ENCODE measurements around the gene ZNF189.
"Not testable (repeated sequence)": the region's sequence is repeated elsewhere in the genome, so short reads cannot be mapped to it uniquely, and the experiment has no call there.

ZNF189 gene

GRCh38 chr9:101381118-101381517 is 17.5 kb upstream of the ZNF189 start:
- no peak for DNase-seq

GRCh38 chr9:101381833-101382342 is 16.8 kb upstream of the ZNF189 start:
- DNase-seq = no peak

- no peak for DNase-seq
Observed at GRCh38 chr9:101383361-101383760, 15.3 kb upstream of the ZNF189 start.

GRCh38 chr9:101384873-101385536 is 13.6 kb upstream of the ZNF189 start, which contains the start of gene BAAT:
Gene BAAT, minus strand, starts transcription at chr9:101385006. Its CDS starts 13,602 bp downstream, at chr9:101371404.
- DNase-seq = not testable (repeated sequence)

GRCh38 chr9:101387871-101388506 is 10.7 kb upstream of the ZNF189 start:
- peak; percentile 39 to 53 (median 47) for DNase-seq

GRCh38 chr9:101388507-101388993 is 10.1 kb upstream of the ZNF189 start:
- no peak for DNase-seq

- DNase-seq = no peak
Observed at GRCh38 chr9:101393135-101393534, 5.5 kb upstream of the ZNF189 start.

- no peak for DNase-seq
Observed at GRCh38 chr9:101394687-101395086, 4.0 kb upstream of the ZNF189 start.

- DNase-seq = peak in 2 of 3 donors; percentile 7 to 20
Observed at GRCh38 chr9:101397746-101398067, 944 bp upstream of the ZNF189 start.

- peak in 1 of 3 donors; percentile 15 for DNase-seq
Observed at GRCh38 chr9:101398930-101399642, 435 bp downstream of the ZNF189 start.

GRCh38 chr9:101399643-101399970 is 956 bp downstream of the ZNF189 start:
- peak; percentile 39 to 62 (median 53) for DNase-seq

GRCh38 chr9:101400120-101400519 is 1.5 kb downstream of the ZNF189 start:
- DNase-seq = peak; percentile 43 to 66 (median 63)

- DNase-seq = no peak
Observed at GRCh38 chr9:101403516-101404285, 5.0 kb downstream of the ZNF189 start.

- no peak for DNase-seq
Observed at GRCh38 chr9:101408374-101409078, 9.9 kb downstream of the ZNF189 start.

GRCh38 chr9:101409079-101409477 is 10.4 kb downstream of the ZNF189 start:
- peak in 1 of 3 donors; percentile 13 for DNase-seq

GRCh38 chr9:101414839-101415238 is 16.2 kb downstream of the ZNF189 start:
- no peak for DNase-seq

GRCh38 chr9:101415578-101415977 is 16.9 kb downstream of the ZNF189 start:
- no peak for DNase-seq

GRCh38 chr9:101417389-101417788 is 18.7 kb downstream of the ZNF189 start:
- no peak for DNase-seq

GRCh38 chr9:101417977-101418376 is 19.3 kb downstream of the ZNF189 start:
- DNase-seq = no peak

GRCh38 chr9:101418518-101419430 is 20.1 kb downstream of the ZNF189 start:
- DNase-seq = peak in 2 of 3 donors; percentile 3 to 40

GRCh38 chr9:101419863-101420262 is 21.2 kb downstream of the ZNF189 start:
- no peak for DNase-seq

Measured in suppressor macrophage treated with lipopolysaccharide for 1 hour (primary cell).